Measurements from ENCODE around the gene ALDH5A1.
A peak's percentile ranks its signal among the peaks of the same experiment; 100 is the strongest.

The ALDH5A1 gene

GRCh38 chr6:24494821-24495795 is at the start of gene ALDH5A1 (continued):
- TF ChIP-seq SCRT1 (tag by site-specific recombination; IDR thresholded peaks at IDR 0.05; ENCODE audit: borderline replicate concordance) (no peak), FEZF1 (tag by site-specific recombination; IDR thresholded peaks at IDR 0.05) (no peak), ZSCAN16 (tag by site-specific recombination; IDR thresholded peaks at IDR 0.05) (no peak), ZNF302 (tag by site-specific recombination; IDR thresholded peaks at IDR 0.05; ENCODE audit: low read depth) (no peak), ZIC2 (tag by site-specific recombination; IDR thresholded peaks at IDR 0.05) (peak; percentile 80), ZNF660 (tag by site-specific recombination; IDR thresholded peaks at IDR 0.05) (peak; percentile 77; the same call in 1 of the 2 replicates), ZNF548 (tag by site-specific recombination; IDR thresholded peaks at IDR 0.05) (no peak), ZBTB8A (tag by site-specific recombination; IDR thresholded peaks at IDR 0.05) (peak; percentile 72), ZNF549 (tag by site-specific recombination; IDR thresholded peaks at IDR 0.05) (no peak), TCF7L2 (IDR thresholded peaks at IDR 0.05; ENCODE audit: borderline replicate concordance, low read depth, low read length) (no peak), ZNF658 (tag by site-specific recombination; IDR thresholded peaks at IDR 0.05) (no peak), ZBTB49 (tag by site-specific recombination; IDR thresholded peaks at IDR 0.05; ENCODE audit: low read depth) (no peak), ZNF211 (tag by site-specific recombination; IDR thresholded peaks at IDR 0.05; ENCODE audit: low read depth) (no peak), ZNF114 (tag by site-specific recombination; IDR thresholded peaks at IDR 0.05) (no peak), ZNF19 (tag by site-specific recombination; IDR thresholded peaks at IDR 0.05; ENCODE audit: low read depth) (no peak), GLI2 (tag by site-specific recombination; IDR thresholded peaks at IDR 0.05; ENCODE audit: borderline replicate concordance, low read depth) (no peak), ZNF514 (tag by site-specific recombination; IDR thresholded peaks at IDR 0.05) (no peak), ZNF626 (tag by site-specific recombination; IDR thresholded peaks at IDR 0.05) (no peak), ZNF555 (tag by site-specific recombination; conservative IDR thresholded peaks at IDR 0.05) (no peak), INSM2 (tag by site-specific recombination; IDR thresholded peaks at IDR 0.05) (peak; percentile 66; the same call in 1 of the 2 replicates), ZNF645 (tag by site-specific recombination; IDR thresholded peaks at IDR 0.05) (no peak), ZNF335 (tag by site-specific recombination; conservative IDR thresholded peaks at IDR 0.05) (peak; percentile 98), ZNF48 (tag by site-specific recombination; IDR thresholded peaks at IDR 0.05) (no peak), BCL11A (tag by site-specific recombination; IDR thresholded peaks at IDR 0.05; ENCODE audit: low read depth) (no peak), ZNF239 (tag by site-specific recombination; IDR thresholded peaks at IDR 0.05) (no peak), OVOL3 (tag by site-specific recombination; IDR thresholded peaks at IDR 0.05) (no peak), ZNF521 (tag by site-specific recombination; IDR thresholded peaks at IDR 0.05) (no peak)
- TF ChIP-seq, protein P1, sequence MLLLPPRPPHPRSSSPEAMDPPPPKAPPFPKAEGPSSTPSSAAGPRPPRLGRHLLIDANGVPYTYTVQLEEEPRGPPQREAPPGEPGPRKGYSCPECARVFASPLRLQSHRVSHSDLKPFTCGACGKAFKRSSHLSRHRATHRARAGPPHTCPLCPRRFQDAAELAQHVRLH (tag by site-specific recombination; IDR thresholded peaks at IDR 0.05), result no peak
- TF ChIP-seq, protein P2, sequence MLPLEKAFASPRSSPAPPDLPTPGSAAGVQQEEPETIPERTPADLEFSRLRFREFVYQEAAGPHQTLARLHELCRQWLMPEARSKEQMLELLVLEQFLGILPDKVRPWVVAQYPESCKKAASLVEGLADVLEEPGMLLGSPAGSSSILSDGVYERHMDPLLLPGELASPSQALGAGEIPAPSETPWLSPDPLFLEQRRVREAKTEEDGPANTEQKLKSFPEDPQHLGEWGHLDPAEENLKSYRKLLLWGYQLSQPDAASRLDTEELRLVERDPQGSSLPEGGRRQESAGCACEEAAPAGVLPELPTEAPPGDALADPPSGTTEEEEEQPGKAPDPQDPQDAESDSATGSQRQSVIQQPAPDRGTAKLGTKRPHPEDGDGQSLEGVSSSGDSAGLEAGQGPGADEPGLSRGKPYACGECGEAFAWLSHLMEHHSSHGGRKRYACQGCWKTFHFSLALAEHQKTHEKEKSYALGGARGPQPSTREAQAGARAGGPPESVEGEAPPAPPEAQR (tag by site-specific recombination; IDR thresholded peaks at IDR 0.05), result no peak
- TF ChIP-seq, protein P3, sequence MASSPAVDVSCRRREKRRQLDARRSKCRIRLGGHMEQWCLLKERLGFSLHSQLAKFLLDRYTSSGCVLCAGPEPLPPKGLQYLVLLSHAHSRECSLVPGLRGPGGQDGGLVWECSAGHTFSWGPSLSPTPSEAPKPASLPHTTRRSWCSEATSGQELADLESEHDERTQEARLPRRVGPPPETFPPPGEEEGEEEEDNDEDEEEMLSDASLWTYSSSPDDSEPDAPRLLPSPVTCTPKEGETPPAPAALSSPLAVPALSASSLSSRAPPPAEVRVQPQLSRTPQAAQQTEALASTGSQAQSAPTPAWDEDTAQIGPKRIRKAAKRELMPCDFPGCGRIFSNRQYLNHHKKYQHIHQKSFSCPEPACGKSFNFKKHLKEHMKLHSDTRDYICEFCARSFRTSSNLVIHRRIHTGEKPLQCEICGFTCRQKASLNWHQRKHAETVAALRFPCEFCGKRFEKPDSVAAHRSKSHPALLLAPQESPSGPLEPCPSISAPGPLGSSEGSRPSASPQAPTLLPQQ (tag by site-specific recombination; IDR thresholded peaks at IDR 0.05), result peak; percentile 97

Measured in HEK293 (cell line).